HG03139 (cell line): Measurements from ENCODE around the gene ALG12.

Experiments used
- ATAC-seq: cut with Tn5 transposase; IDR thresholded peaks from one replicate; pipeline ENCODE4 v1.9.1; 2021; ENCODE audit not compliant: unreplicated experiment

The ALG12 gene

DNA sequence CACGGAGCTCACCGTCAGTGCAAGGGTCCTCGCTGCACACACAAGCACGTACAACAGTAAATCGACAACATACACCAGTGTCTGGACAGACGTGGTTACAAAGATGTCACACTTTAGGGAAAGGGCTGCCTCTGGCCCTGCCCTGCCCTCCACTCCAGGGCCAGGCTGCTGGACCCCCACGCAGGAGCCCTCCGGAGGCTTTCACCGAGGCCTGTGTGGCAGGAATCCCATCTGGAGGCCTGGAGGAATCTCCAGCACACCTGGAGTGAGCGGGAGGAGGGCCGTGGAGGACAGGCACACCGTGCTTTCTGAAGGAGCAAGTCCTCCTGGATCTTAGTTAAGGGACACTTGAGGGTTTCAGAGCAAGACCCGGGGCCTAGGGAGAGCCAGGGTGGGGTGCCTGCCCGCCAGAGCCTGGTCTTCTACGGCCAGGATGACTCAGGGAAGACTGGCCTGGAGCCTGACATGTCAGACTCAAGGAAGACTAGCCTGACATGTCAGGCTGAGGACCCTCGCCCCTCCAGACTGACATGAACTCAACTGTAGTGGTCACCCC, 40.2 kb upstream of the ALG12 start:
- no peak for ATAC-seq

DNA sequence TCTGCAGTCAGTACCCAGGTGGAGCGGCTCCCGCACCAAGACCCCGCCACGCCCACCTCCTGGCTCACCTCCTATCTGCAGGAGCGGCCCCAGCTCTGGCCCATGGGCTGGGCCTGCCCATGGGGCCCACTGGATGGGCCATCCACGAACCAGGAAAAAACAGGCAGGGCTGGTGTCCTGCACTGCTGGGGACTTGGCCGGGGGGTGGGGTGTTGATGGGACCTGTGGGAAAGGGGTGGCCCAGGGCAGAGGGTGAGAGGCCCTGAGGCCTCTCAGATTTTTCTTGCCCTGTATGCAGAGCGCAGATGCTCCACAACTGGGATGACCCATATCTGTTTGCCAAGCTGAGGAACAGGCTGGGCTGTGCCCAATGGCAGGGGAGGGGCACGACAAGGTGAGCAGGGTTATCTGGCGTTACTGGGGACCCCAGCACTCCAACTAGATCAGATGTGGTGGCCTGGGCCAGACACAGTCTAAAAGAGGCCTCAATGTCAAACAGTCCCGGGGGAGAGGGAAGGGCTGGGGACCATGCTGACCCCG, 39.7 kb upstream of the ALG12 start:
- ATAC-seq, result no peak

DNA sequence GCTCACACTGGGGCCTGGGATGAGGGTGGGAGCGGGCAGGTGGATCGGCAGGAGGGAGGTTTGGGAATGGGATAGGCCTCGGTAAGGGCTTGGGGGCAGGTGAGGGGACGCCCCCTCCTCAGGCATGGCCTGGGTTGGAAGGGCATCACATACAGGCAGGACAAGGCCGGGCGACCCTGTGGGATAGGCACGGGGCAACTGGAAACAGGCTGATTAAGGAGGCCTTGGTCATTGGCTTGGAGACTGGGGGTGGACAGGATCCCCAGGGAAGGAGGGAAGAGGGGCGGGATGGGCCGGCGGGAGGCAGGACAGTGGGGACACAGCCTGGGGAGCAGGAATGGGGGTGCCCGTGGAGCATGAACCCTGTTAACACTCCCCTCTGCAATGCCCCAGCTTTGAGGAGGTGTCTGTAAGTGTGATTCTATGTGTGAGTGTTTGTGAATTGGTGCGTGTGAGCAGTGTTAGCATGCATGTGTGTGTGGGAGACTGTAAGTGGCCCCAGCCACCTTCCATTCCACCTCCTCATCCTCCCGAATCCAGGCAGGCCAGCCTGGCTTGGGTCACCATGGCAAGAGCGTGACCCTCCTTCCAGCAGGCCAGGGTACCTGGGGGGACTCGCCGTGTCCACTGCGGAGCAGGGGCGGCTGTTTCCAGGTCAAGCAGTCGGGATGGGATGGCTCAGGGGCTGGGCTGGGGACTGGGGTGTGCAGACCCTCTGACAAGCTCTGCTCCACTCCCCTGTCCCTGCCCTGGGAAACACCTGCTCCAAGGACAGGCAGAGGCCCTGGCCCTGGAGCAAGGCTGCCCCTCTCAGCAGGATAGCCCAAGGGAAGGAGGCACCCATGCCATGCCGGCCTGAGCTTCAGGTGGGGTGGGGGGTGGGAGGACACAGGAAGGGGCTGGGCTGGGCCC, 38.9 kb upstream of the ALG12 start:
- ATAC-seq, result no peak

DNA sequence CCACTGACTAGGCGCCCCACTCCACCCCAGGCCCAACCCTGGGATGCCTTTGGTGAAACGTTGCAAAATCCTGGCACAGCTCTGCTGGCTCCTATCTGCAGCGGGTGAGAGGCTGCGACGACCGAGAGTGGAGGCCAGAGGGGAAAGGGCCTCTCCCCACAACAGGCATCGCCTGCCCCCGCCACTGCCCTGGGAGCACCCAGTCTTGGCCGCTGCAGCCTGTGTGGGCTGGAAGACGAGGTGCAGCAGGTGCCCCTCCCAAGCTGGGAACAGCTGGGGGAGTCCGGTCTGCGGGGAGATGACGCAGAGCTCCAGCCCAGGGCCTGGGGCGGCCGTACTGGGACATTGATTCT, 38.2 kb upstream of the ALG12 start:
- ATAC-seq, result no peak

DNA sequence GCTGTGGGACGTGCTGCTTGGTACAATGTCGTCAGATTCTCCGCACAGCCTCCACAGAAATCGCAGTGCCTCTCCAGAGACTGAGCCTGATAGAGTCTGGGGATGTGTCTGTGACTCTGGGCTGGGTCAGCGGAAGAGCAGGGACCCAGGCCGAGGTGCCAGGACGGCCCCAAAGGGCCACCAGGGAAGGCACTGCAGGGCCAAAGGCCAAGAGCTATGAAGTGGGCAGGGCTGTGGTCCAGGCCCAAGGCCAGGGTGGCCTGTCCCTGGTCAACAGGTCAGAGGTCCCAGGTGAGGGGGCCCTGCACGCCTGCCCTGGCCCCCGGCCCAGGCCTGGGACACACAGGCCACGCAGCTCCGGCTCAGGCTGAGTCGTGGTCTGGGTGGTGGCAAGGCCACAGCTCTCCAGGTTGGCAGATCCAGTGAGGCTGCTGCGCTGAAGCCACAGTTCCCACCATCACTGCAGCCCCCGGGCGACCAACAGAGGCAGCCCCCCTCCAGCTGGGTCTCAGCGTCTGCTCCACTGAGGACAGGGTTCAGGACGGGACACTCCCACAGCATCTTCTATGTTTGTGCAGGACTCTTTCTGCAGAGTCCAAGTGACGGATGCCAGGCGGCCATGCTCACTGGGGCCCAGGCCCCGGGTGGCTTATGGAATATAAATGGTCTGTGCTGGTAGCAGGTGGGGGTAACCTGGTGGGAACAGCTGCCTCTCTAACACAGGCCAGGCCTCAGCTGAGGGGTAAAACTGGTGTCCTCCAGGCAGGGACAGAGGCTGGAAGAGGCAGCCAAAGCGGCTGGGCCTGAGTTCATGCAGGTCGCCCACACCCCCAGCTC, 37.6 kb upstream of the ALG12 start:
- no peak for ATAC-seq

DNA sequence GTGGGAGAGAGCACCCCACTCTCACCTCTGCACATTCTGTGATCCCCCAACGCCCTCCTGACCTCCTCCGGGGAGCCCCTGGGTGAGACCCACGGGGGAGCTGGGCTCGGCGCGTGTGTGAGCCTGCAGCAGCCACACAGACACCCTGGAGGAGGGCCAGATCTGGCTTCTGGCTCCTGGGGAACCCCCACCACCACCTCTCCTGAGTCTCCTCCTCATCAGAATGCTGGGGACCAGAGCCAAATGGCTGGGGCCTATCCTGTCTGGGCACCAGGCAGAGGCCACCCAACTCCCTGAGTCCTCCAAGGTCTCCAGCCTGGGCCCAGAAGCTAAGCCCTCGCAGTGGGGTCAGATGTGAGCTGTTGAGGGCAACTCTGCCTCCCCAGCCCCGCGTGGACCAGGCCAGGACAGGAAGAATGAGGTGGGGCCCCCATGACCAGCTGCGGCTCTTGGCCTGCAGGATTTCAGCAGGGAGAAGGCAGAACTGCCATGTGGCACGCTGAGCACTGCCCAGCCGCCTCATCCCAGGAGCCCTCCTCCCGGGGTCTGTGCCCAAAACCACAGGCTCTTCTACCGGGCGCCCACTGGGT, 36.8 kb upstream of the ALG12 start:
- ATAC-seq, result no peak

DNA sequence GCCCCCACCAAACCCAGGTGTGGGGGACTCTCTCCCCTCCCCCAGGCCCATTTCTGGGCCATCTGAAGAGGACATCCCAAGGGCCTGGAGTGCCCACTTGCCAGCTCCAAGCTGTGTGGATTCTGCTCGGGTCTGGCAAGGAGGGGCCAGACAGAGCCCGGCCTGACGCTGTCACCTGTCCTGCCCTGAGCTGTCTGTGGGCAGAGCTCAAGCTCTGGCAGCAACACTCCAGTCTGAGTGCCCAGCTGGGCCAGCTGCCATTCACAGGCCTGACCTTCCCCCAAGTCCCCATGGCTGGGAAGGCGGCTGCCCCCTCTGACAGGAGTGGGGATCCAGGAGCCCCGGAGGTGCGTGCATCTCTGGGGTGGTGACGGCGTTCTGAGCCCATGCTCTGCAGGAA, 36.1 kb upstream of the ALG12 start:
- no peak for ATAC-seq

DNA sequence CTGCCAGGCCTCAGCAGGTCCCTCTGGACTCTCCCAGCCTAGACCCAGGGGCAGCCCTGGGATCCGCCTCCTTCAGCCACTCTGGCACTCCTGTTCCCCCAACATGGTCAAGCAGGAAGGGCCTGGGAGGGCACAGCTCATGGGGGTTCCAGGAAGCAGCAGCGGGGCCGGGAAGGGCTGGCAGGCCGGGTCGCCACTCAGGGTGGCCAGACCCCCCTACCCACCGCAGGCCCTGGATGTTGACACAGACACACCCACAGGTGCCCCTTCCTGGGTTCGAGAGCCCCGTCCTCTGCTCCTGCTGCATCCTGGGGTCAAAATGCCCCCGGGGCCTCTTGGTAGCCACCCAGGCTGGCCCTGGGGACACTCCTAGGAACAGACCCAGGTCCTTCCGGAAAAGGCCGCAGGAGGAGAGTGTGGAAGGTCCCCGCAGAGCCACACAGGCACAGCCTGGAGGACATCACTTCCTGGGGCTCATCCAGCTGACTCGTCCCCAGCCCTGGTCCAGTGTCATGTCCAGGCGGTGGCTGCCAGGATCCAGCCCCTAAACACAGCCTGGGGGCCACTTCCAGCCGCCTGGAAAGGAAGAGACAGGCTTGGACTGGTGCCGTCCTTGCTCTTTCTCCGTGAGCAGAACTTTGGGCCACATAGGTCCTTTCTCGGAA, 35.6 kb upstream of the ALG12 start:
- ATAC-seq, result no peak

DNA sequence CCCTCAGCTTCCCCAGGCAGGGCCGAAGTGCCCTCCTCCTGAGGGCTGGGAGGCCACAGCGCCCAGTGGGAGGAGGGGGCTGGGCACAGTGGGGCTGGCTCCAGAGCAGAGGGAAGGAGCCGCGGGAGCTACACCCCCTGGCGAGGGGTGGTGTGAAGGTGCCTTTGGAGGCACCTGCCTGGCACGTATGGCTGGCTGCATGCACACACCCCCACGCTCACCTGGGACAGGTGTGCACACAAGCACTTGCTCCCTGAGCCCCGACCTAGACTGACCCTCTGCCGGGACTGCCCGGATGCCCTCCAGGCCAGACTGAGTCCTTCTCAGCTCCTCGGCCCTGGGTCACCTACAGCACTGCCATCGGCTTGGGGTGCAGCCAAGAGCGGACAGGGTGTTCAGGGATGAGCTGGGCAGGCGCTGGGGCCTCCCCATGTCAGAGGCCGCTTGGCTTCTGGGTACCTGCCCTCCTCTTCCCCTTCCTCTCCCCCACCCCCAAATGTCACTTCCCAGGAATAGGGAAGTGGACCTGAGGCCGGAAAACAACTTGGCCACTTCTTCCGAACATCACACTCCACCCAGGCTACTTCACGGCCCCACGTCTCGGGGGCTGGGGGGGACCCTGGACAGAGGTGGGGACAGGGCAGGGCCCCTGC, 34.9 kb upstream of the ALG12 start:
- ATAC-seq, result no peak

DNA sequence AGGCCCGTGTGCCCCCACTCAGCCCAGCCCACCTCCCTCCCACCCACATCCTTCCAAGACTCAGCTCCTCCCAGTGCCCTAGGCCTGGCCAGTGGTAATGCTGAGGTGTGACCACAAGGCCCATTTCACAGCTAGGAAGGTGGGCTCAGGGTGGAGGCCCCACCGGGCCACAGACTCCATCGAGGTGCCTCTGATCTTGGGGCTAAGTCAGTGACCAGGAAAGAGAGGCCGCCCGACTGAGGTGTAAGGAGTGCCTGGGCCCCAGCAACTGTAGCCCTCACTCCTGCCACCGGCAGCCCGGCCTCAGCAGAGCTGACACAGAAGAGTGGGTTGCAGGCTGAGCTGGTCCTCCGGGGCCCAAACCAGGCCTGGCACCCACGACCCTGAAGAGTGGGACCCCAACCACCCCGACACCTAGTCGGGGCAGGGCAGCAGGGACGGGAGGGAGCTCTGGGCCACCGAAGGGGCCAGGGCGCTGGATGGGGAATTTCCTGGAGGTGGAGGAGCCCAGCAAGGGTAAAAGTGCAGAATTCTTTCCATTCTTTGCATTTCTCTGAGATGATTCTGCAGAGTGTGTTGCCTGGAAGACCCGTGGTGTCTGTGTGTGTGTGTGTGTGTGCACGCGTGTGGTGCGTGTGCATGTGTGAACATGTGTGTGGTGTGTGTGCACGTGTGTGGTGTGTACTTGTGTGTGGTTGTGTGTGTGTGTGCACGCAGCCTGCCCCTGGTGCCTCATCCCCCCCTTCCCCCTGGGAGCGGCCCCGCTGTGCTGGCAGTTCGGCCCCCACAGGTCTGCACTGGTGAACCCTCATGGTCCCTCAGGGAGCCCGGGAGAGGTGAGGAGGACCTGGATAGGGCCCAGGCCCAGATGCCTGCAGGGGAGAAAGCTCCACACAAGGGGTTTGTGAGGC, 34.0 kb upstream of the ALG12 start:
- ATAC-seq, result no peak

DNA sequence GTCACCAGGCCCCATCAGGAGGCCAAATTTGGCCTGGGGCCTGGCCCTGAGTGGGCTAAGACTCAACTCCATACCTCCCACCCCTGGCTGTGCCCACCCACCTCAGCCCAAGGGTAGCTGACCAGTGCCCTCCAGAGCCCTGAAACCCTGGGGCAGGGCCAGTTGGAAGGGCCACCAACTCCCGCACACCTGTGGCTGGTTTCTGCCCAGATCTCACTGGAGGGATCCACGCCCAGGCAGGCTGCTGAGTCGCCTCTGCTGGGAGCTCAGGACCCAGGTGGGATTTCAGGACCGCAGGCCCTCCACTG, 33.4 kb upstream of the ALG12 start:
- no peak for ATAC-seq

DNA sequence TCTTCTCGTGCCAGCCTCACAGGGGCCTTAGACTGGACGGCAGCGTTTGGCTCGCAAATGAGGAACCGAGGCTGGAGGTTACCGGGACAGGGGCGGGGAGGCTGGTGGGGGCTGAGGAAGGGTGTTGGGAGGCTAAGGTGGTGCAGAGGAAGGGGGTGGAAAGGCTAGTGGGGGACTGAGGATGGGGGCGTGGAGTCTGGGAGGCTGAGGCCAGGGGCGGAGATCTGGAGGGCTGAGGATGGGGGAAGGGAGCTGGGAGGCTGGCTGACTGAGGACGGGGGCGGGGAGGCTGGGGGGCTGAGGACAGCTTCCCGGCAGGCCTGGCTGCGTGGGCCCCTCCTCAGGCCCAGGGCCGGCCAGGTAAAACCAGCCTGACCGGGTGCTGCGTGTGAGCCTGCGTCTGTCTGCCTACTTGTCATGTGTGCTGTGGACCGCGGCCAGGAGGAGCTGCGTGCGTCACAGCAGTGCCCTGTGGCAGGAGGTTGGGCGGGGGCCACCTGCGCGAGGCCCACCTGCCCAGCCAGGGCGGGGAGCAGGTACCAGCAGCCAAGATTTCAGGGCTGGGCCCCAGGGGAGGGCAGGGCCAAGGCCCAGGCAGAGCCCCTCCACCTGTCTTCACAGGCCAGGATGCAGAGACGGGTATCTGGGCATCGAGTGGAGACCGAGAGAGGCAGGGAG, 32.9 kb upstream of the ALG12 start:
- no peak for ATAC-seq

DNA sequence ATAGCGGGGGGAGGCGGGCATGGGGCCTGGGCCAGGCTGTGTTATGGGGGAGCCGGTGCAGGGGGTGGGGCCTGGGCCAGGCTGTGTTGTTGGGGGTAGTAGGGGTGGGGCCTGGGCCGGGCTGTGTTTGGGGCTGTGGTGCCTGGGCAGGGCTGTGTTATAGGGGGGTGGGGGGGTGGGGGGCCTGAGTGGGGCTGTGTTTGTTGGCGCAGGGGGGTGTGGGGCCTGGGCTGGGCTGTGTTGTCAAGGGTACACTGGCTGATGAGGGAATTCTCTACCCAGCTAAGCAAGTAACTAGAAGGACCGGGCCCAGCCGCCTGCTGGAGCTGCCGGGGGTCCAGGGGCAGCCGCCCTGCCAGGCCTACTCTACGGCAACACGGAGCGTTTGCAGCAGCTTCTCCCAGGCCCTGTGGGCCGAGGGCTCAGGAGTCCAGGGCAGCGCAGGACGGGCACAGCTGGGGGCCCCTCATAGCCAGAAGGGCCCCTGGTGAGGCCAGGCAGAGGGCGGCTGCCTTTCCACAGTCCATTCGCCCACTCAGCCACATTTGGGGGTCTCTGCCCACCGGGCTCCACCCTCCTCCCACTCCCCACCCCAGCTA, 32.3 kb upstream of the ALG12 start:
- no peak for ATAC-seq

DNA sequence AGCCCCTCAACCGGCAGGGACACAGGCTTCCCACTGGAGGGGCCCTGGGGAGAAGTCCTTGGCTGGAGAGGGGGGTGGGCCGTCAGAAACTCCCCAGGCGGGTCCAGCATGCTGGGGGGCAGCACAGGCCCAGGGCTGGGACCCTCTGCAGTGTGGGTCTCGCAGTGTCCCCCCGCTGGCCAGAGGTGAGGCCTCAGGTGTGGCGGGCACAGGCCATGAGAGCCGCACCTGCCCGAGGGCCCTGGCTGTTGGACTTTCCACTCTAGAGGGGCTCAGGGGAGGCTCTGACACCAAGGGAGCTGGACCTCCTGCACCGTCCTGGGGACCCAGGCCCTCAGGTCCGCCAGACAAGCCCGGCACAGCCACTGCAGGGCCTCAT, 31.7 kb upstream of the ALG12 start:
- no peak for ATAC-seq

DNA sequence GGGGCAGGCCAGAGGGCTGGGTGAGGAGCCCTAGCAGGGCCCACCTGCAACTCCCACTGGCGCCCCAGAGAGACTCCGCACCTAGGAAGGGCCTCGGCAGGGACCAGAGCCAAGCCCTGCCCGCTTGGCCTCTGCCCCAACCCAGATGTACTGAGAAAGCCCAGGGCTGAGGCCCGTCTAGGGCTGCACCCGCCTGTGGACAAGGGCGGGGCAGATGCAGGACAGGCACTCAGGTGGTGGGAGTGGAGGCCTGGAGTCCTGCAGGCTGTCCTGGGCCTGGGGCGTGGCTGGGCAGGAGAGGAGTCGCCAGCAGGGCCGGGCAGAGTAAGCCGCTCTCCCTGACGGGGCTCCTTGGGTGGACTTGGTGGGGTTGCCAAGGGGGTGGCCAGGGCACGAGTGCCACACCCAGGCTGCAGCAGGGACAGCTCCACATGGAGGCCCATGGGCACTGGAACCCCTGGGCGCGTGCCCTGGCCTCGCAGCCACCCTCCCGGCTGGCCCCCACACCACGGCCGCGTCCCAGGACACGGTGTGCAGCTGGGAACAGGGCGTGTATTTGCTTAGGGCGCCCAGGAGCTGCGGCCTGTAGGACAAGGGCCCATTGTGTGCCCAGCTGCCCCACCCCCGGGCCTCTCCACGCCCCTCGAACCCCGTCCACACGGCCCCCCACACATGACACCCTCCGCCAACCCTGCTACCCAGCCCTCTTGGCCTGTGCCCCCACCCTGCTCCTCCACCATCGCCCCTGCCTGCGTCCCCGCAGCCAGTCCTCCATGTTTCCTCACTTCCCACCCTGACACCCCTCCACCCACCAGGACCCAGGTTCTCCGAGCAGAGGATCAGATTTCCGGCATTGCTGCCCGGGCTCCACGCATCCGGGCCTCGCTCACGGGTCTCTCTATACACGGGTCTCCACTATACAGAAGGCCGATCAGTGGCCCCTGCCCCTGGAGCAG, 31.0 kb upstream of the ALG12 start:
- ATAC-seq, result no peak

DNA sequence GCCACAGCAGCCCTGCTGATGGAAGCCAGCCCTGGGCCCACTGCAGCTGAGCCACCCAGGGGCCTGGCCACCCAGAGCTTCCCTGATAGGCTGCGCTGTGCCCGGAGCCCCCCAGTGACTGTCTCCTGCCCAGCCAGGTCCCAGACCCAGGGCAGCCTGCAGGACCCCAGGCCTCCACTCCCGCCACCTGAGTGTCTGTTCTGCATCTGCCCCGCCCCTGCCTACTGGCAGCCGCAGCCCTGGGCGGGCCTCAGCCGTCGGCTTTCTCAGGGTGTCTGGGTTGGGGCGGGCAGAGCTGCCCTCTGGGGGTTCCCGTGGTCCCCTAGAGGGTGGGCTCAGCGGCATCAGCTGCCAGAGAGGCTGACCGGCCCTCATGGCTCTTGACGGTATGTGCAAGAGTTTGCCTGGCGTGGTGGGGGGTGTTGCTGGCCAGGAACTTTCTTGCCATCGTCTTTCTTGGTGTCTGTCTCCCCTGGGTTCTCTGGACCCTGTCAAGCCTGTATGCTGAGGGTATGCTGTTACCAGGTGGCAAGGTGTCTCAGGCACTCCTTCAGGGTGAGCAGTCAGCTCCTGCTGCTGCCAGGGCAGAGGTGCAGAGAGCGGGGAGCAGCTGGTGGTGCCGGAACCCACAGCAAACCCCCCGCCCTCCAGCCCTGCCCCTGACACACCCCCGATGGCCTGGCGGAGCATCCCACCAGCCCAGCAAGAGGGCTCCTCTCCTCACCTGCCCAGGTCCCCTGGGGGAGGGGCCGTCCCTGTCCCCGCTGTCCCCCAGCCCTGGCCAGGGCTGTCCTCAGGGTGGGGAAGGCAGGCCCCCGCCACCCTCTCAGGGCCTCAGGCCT, 30.1 kb upstream of the ALG12 start:
- no peak for ATAC-seq

DNA sequence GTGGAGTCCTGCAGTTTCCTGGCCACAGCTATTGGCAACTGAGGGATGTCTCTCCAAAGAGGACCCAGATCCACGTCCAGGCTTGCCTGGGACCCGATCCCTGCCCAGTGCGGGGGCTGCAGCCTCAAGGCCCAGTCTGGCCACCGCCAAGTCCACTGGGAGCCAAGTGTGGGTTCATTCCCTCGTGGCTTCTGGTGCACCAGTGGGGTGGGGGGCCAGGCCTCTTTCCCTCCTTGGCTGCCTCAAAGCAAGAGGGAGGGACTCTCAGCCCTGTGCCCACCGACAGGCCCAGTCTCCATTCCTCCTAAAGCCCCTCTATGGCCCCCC, 29.0 kb upstream of the ALG12 start:
- no peak for ATAC-seq
